H1 (cell line): ENCODE measurements around the gene DCBLD1. TPM values are rescaled to one million over a fixed set of nuclear protein-coding genes. Genes with fewer than 3 reads are reported as not detected.

Experiments
- CBX5 ChIP-seq: fragments of 300-800, 300-1000 bp; sonication (generic); IDR thresholded peaks from 2 replicates; pipeline ENCODE4 v1.7.1; 2016; ENCODE audit warnings: antibody characterized with exemption, low read length, low read depth
- CEBPB ChIP-seq: IDR thresholded peaks from 2 replicates; pipeline ENCODE4 v1.6.1; 2012; ENCODE audit warnings: low read depth, low read length
- CHD1 ChIP-seq: IDR thresholded peaks from 2 replicates; pipeline ENCODE4 v1.6.1; 2012; ENCODE audit warnings: low read depth, low read length, improper control_type of control experiment
- CTBP2 ChIP-seq: IDR thresholded peaks from 2 replicates; pipeline ENCODE4 v1.7.0; 2011; ENCODE audit warnings: borderline replicate concordance, mild to moderate bottlenecking, moderate library complexity, mixed read lengths, low read length; ENCODE audit not compliant: insufficient read depth, insufficient read length
- CTCF ChIP-seq, 3 experiments: IDR thresholded peaks; 1 replicate in 2 of 3; 2 replicates in 1 of 3; pipeline versions ENCODE4 v1.5.1 to v1.6.1; 2011; ENCODE audit warnings: low read length in 3 of 3, mild to moderate bottlenecking in 3 of 3, inconsistent platforms in 2 of 3, low read depth in 1 of 3, moderate library complexity in 1 of 3; ENCODE audit not compliant: insufficient read depth in 1 of 3; ENCODE audit errors: control extremely low read depth in 1 of 3
- GTF2F1 ChIP-seq: IDR thresholded peaks from 2 replicates; pipeline ENCODE4 v1.6.1; 2012; ENCODE audit warnings: low read depth, low read length, improper control_type of control experiment, borderline replicate concordance
- SIN3A ChIP-seq, 2 experiments: IDR thresholded peaks in 1 of 2; conservative IDR thresholded peaks in 1 of 2; 2 replicates each; pipeline ENCODE4 v1.6.1; 2011 to 2012; ENCODE audit warnings: low read length in 2 of 2, improper control_type of control experiment in 1 of 2, low read depth in 1 of 2, mild to moderate bottlenecking in 1 of 2
- polyA plus RNA-seq, 7 experiments: library from polyadenylated mRNA; depleted of rRNA in 3 of 7; stranded (reverse) in 5 of 7; unstranded in 2 of 7; fragments of >200 nt in 5 of 7; fragments of 200-250 nt in 2 of 7; gene quantifications; 1 replicate in 5 of 7; 2 replicates in 1 of 7; 4 replicates in 1 of 7; pipeline versions ENCODE4 v1.2.1 to v1.2.3, GENCODE V29; 2011 to 2013; ENCODE audit warnings: missing spikeins in 2 of 7, mixed read lengths in 2 of 7
- total RNA-seq: library from RNA; stranded (reverse); fragmentation: NEBNext Ultra II Directional; extraction: Animal tissue kit (Norgen Biotek cat#: 25700); gene quantifications from 2 replicates; pipeline ENCODE4 v1.2.1, GENCODE V29; 2021

DCBLD1 gene
- total and polyA plus RNA-seq, 2 of the 8 experiments (the other 6 are each of a cell fraction or from before 2014, with no cell fraction given) = 3.9 to 11.2 TPM

DNA sequence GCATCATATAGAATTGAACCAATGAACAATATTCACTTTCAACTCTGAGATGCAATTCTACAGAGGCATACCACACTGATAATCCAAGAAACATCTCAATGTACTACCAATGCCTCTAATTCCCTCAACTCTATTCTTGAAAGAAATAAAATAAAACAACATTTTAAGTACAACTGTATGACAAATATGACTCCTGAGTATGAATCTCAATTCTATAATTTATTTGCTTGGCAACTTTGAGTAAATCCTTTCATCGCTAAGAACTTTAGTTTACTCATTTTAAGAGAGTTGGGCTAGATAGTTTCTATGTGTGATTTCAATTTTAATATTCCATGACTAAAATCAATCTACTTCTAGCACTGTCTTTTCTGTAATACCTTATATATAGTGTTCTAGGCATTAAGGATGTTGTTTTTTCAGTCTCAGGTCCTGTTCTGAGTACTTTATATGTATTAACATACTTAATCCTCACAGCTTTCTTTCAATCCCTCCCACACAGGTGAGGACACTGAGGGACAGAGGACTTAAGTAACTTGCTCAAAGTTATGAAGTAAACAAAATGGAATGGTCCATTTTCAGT lies 86.4 kb downstream of the DCBLD1 start (continued):
- TF ChIP-seq SIN3A (conservative IDR thresholded peaks at IDR 0.05 in 1 of 2, IDR thresholded peaks at IDR 0.05 in 1 of 2; ENCODE audit: low read depth in 1 of 2, low read length in 2 of 2) (no peak), GTF2F1 (no peak), CEBPB (no peak), CBX5 (no peak), CHD1 (no peak), CTCF (IDR thresholded peaks at IDR 0.05; ENCODE audit: control extremely low read depth in 1 of 3, insufficient read depth in 1 of 3, low read depth in 1 of 3, low read length in 3 of 3) (no peak), CTBP2 (no peak)
